DND-41 (cell line): ENCODE results near the gene KCNQ1OT1.

Source experiments
- CTCF ChIP-seq: IDR thresholded peaks from 2 replicates; pipeline ENCODE4 v1.5.1; 2012; ENCODE audit warnings: borderline replicate concordance, low read length, moderate library complexity, mild to moderate bottlenecking; ENCODE audit not compliant: poor library complexity, severe bottlenecking; ENCODE audit errors: extremely low read depth
- EZH2 ChIP-seq: IDR thresholded peaks from 3 replicates; pipeline ENCODE4 v1.6.1; 2012; ENCODE audit warnings: borderline replicate concordance, low read depth, mild to moderate bottlenecking, moderate library complexity, low read length, inconsistent platforms; ENCODE audit not compliant: severe bottlenecking

GRCh38 chr11:2693271-2694261 is 6.2 kb downstream of the KCNQ1OT1 start:
- TF ChIP-seq EZH2 (no peak), CTCF (no peak)
